ENCODE results near the gene KCTD3. TPM values are rescaled to one million over a fixed set of nuclear protein-coding genes. Genes with fewer than 3 reads are reported as not detected.

The KCTD3 gene
- total and polyA plus RNA-seq, 2 of the 13 experiments (the other 11 are each of a cell fraction or from before 2014, with no cell fraction given): 49.8 to 68.1 TPM

DNA sequence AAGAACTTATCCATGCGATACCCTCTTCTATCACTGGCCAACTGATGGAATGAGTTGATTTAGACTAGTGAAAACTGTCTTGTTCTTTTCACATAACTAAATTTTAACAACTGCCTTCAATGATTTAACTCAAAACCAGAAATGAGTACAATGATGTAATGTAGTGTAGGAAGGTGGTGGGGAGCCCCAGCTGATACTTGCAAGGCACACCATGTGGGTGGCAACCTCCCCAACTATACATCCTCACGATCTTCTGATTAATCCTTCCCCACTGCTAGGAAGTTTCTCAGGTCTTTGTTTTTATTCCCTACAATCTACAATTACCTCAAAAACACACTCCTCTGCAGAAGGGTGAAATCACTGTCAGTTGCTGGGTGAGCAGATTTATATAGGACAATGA lies 100.7 kb downstream of the KCTD3 start:
- WGBS (ENCODE audit: low lambda C conversion rate): 73% methylated on average over 2 of the region's 2 CpGs
- no peaks in the 10 kb centered on the region for H3K36me3 ChIP-seq (replicated peaks in 1 of 2; ENCODE audit: control insufficient read depth in 1 of 2, insufficient read depth in 2 of 2, low read length in 2 of 2)
- CTCF ChIA-PET (ENCODE audit: low intra/inter-chr PET ratio, low total read pairs): no interaction called here
- H3K9me3 ChIP-seq (ENCODE audit: low read length): no peaks in the 10 kb centered on the region
- H4K20me1 ChIP-seq (ENCODE audit: insufficient read depth, low read length): no peaks in the 10 kb centered on the region
- H3K4me3 ChIP-seq (replicated peaks in 1 of 3; ENCODE audit: insufficient read depth in 1 of 3, low read depth in 2 of 3, low read length in 3 of 3): no peak overlapping the region
- ATAC-seq (no peak), DNase-seq (ENCODE audit: low spot score) (no peak), FAIRE-seq (no peak)
- no TSS peak for BruUV-seq (replicated peaks)
- no peak overlapping the region for H2AFZ ChIP-seq (ENCODE audit: low read length)
- no peak overlapping the region for H3K4me2 ChIP-seq (ENCODE audit: low read depth, low read length)
- no peak overlapping the region for H3K27ac ChIP-seq (ENCODE audit: extremely low read length, insufficient read depth, low read length)
- no peaks in the 10 kb centered on the region for H3K4me1 ChIP-seq (ENCODE audit: insufficient read depth, low read length)
- no peaks in the 10 kb centered on the region for H3K79me2 ChIP-seq (ENCODE audit: insufficient read depth, low read length)
- POLR2A ChIA-PET: no interaction called here
- intact Hi-C loops (cut with micrococcal nuclease; ENCODE audit: unreplicated experiment): no loop called here
- H3K9ac ChIP-seq (ENCODE audit: insufficient read depth, low read depth, low read length): no peak overlapping the region
- TF ChIP-seq MED8 (CRISPR knock-in tag; IDR thresholded peaks at IDR 0.05; ENCODE audit: insufficient replicate concordance) (no peak), CBX1 (IDR thresholded peaks at IDR 0.05; ENCODE audit: low read depth) (no peak), BORCS8-MEF2B (CRISPR knock-in tag; IDR thresholded peaks at IDR 0.05) (no peak), MAFK (conservative IDR thresholded peaks at IDR 0.05 in 1 of 2, IDR thresholded peaks at IDR 0.05 in 1 of 2; ENCODE audit: low read length in 2 of 2) (no peak), ZNF317 (CRISPR knock-in tag; IDR thresholded peaks at IDR 0.05) (no peak)
- TF ChIP-seq, protein P1, sequence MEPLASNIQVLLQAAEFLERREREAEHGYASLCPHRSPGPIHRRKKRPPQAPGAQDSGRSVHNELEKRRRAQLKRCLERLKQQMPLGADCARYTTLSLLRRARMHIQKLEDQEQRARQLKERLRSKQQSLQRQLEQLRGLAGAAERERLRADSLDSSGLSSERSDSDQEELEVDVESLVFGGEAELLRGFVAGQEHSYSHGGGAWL (CRISPR knock-in tag; IDR thresholded peaks at IDR 0.05): no peak
- TF ChIP-seq, protein P2, sequence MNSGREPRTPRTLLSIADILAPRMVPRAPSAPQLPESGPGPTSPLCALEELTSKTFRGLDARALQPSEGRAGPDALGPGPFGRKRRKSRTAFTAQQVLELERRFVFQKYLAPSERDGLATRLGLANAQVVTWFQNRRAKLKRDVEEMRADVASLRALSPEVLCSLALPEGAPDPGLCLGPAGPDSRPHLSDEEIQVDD (CRISPR knock-in tag; IDR thresholded peaks at IDR 0.05; ENCODE audit: borderline replicate concordance): no peak
- TF ChIP-seq, protein P3, sequence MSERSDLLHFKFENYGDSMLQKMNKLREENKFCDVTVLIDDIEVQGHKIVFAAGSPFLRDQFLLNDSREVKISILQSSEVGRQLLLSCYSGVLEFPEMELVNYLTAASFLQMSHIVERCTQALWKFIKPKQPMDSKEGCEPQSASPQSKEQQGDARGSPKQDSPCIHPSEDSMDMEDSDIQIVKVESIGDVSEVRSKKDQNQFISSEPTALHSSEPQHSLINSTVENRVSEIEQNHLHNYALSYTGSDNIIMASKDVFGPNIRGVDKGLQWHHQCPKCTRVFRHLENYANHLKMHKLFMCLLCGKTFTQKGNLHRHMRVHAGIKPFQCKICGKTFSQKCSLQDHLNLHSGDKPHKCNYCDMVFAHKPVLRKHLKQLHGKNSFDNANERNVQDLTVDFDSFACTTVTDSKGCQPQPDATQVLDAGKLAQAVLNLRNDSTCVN (CRISPR knock-in tag; IDR thresholded peaks at IDR 0.05; ENCODE audit: borderline replicate concordance): no peak
- H3K27me3 ChIP-seq (ENCODE audit: control insufficient read depth in 1 of 2, insufficient read depth in 2 of 2, low read length in 2 of 2): no peaks in the 10 kb centered on the region
- in situ Hi-C loops (cut with HindIII; ENCODE audit: extremely low pct_ligation_motif_present, low pct_unique_long_range_greater_than_20kb): no loop called here

Data from HepG2 (cell line).